HG03575 (cell line): Measurements from ENCODE around the gene RHOH.
A peak's percentile ranks its signal among the peaks of the same experiment; 100 is the strongest.

Source experiments
- ATAC-seq: cut with Tn5 transposase; IDR thresholded peaks from one replicate; pipeline ENCODE4 v1.9.1; 2021; ENCODE audit not compliant: unreplicated experiment, insufficient number of reproducible peaks, low FRiP score; ENCODE audit errors: extremely low read depth

The RHOH gene

DNA sequence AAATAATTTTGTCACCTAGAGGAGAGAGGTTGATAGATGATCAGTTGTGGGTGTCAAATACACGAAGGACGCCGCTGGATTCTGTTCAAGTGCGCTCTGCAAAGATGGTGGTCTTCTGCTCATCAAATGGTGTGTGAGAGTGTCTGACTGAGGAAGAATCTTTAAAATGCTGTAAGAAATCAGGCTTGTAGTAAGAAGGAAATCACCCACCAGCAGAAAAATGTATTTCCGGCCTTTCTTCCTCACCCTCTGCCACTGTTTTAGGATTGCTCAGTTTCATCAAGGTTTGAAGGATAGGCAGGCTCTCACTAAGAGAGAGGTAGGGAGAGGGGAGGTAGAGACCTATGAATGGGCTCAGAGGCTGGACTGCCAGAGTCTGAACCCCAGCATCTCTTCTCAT lies 28.7 kb downstream of the RHOH start:
- ATAC-seq, result no peak

DNA sequence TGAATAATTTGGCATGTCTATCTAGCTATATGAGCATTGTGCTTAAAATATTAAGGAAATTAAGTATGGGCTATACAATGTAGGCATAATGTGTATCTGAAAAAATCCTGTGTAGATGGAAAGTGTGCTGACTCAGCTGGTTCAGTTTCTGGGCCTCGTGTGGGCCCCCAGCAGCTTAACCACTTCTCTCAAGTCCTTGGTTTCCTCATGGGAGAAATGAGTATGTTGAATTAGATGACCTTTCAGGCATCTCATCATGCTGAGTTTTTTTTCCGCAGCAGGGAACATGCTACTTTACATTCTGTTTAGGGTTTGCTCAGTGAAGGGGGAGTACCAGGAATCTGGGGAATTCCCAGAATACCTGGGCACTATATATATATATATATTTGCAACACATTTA lies 30.5 kb downstream of the RHOH start:
- peak; percentile 50 for ATAC-seq

DNA sequence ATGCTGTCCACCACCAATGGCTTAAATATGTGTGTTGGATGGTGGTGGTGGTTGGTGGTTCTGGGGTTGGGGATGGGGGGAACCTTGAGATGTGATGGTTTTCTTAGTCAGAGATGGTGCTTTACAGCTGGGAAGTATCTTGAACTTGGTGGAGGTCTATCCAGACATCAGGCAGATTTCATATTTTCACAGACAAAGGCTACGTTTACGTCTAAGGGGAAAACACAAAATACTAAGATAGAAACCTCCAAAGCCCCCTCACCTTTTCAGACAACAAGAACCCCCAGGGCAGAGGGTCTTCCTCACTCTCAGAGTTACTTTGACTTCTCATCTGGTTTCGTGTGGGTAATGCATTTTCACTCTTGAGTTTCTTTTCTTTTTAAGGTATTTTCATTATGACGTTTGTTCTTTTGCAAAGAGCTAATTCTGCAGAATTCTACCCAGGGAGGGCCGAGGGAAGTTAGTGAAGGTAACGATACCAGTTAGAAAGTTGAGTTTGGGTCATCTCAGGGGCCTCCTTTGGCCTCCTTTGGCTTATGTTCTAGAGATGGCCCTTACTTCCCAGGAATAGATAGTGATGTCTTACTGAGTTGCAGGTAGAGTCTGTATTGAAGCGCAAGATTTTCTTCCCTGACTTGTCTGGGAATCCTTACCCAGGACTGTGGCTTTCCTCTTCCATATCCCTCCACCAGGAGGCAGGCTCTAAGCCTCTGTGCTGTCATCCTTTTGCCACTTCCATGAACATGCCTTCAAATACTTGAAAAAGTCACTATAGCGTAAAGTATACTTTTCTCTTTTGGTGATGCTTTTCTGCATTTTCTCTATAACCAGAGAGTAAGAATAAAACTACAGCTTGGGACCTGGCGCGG lies 31.9 kb downstream of the RHOH start:
- no peak for ATAC-seq

- no peak for ATAC-seq
Observed at GRCh38 chr4:40231316-40231863, 34.6 kb downstream of the RHOH start.

- no peak for ATAC-seq
Observed at GRCh38 chr4:40232610-40233009, 35.8 kb downstream of the RHOH start.

- ATAC-seq, result no peak
Observed at GRCh38 chr4:40233227-40233626, 36.4 kb downstream of the RHOH start.

DNA sequence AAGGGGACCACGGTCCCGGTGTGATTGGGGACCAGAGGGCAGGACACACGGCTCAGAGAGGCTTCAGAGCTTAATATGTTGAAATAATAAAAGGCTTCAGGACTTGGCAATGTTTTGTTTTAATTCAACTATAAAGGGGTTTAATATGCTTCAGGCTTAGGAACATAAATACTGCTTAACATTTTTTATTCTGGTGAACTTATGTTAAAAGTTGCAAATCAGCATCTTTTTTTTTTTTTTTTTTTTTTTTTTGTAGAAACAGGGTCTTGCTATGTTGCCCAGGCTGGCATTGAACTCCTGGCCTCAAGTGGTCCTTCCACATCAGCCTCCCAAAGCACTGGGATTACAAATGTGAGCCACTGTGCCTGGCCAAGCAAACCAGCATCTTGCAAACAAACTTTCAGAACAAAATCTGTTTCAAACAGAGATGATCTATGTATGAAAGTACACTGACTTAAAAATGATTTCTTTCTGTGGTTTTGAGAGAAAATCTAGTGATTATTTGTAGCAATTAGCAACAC lies 37.7 kb downstream of the RHOH start:
- no peak for ATAC-seq

- ATAC-seq, result no peak
Observed at GRCh38 chr4:40238008-40238699, 41.3 kb downstream of the RHOH start.

DNA sequence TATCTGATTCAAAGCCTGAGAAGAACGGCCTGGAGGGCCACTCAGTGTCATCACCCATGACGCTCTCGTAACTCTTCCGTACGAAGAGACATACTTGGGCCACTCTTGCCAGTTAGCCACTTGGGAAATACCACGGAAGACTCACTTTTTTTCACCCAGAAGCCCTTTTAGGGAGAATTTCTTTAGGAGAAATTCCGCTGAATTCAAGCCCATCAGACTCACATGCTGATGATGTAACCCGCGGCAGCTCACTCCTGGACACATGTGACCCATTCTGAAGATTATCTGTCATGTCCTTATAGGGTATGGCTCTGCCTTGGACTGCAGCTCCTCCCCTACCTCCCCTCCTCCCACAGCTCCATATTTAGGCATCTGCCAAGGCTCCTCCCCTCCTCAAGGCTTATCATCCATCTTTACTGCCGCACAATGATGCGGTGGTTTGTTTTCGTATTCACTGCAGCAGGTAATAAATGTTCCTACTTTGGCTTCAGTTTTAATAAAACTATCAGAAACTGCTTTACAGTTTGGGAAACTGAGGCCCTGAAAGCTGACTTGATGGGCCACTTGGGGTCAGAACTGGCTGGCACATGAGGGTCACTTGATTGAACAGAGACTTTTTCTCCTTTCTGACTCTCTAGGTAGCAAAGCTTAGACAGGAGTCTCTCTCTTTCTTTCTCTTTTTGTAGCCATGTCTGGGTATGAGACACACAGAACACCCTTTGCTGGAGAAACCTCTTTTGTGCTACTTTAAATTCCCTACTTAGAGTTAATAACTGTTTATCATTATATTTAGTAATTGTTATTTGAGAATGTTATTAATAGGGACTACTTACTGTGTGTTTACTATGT lies 42.1 kb downstream of the RHOH start:
- ATAC-seq, result no peak

DNA sequence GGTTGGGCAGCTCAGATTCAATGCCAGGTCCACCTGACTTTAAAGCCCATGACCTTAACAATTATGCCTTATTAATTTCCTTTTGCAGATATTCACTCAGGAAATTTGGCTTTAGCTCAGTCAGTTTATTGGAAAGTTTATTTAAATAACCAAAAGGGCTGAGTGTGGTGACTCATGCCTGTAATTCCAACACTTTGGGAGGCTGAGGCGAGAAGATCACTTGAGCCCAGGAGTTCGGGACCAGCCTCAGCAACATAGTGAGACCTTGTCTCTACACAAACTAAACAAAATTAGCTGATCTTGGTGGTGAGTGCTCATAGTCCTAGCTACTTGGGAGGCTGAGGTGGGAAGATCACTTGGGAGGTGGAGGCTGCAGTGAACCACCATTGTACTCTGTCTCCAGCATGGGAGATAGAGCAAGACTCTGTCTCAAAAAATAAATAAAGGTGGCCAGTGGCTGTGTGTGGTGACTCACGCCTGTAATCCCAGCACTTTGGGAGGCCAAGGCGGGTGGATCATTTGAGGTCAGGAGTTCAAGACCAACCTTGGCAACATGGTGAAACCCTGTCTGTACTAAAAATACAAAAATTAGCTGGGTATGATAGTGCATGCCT lies 43.3 kb downstream of the RHOH start:
- ATAC-seq, result no peak

DNA sequence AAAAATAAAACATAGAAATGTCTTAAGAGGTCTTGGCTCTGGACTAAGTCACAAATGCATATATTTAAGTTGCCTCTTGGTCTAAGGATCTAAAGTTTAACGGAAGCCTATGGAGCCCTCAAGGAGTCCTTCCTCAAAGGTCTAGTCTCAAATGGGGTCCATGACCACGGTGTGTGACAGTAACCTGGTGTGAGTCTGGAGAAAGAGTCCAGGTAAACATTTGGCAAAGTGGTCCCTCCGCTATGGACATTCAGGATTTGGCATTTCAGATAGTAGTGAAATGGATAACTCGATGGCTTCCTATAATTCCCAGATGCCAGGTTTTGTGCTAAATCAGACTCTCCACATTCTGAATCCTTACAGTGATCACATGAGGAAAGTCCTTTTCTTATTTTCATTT lies 44.2 kb downstream of the RHOH start:
- no peak for ATAC-seq

DNA sequence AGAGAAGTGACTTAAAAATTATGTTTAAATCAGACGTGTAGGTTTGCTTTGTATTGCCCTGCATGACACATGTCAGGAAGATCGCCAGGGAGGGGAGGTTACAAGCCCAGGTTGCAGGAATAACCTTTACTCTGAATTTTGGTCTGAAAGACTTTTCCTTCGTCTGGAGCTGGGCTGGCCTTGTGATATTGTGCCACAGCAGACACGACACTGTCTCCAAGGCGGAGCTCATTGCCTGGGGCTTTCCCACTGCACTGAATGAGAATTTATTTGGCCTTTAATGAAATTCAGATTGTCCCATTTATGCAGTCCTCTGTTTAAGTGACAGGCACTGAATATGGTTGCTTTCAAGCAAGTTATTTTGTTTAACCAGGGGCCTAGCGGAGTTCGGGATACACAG lies 45.1 kb downstream of the RHOH start:
- ATAC-seq, result no peak

GRCh38 chr4:40243386-40243948 lies 46.6 kb downstream of the RHOH start:
- ATAC-seq, result no peak

DNA sequence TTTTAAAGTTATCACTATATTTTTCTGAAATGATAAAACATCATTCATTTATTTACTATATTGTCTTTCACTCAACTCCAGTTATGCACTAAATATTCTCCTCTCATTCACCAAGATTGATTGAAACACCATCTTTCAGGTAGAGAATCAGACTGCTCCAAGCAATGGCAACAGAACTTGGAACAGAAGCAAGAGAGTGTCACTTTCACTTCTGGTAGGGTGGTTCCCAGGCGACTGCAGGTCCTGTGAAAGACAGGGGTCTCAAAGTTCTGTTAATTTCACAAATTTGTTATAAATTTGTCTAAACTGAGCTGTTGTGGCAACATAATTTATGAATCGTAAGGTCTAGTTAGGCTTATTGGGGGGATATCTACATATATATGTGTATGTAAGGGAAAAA lies 47.8 kb downstream of the RHOH start:
- ATAC-seq, result no peak

GRCh38 chr4:40245550-40245949 lies 48.7 kb downstream of the RHOH start:
- no peak for ATAC-seq

DNA sequence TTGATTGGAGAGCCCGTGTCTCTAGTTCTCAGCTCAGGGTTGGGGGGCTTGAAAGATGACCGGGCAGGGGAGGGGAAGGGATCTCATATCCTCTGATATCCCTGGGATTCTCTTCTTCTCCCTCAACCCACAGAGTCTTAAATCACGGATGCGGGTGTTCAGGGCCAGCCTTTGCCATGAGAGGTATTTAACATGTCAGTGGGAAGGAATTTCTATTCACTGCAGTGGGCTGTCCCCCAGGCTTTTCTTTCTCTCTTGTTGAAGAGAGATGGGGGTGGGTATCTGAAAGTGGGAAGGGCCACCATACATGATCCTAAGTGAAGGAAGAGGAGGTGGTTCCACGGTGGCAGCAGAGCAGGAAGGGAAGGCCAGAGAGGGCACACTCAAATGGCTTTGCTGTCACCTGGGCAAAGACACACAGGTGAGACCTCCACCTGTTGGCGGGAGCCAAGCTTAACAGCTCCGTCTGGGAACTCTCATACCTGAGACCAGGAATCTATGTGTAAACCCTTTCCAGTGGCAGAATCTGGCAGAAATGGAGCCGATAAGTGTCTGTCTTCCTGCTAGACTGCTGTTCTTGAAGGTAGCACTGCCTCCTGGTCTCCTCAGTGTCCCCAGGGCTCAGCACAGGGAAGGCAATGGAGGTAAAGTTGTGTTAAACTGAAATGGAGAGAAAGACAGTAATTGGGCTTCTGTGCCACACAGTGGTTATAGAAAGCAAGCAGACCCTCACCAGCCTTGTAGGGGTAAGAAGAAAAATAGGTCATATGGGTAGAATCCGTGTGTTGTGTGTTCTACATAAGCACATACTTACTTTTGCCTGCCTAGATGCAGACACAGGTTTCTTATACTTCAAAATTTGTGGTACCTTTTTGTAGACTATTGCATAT lies 49.4 kb downstream of the RHOH start:
- no peak for ATAC-seq

GRCh38 chr4:40246938-40247337 lies 50.1 kb downstream of the RHOH start:
- ATAC-seq, result no peak

- no peak for ATAC-seq
Observed at GRCh38 chr4:40247350-40247749, 50.5 kb downstream of the RHOH start.
